Measurements from ENCODE around the gene PCSK4.
A peak's percentile ranks its signal among the peaks of the same experiment; 100 is the strongest.

The PCSK4 gene

GRCh38 chr19:1495051-1495798 lies 5.1 kb upstream of the PCSK4 start:
- Histone ChIP-seq H3K27ac (ENCODE audit: low read length) (no peak overlapping the region), H3K9ac (ENCODE audit: low read length in 2 of 2) (no peak overlapping the region), H3K36me3 (ENCODE audit: control insufficient read depth in 2 of 2, insufficient read depth in 2 of 2, low read length in 2 of 2) (no peaks in the 10 kb centered on the region), H3K4me3 (ENCODE audit: low read length in 2 of 2) (no peak overlapping the region), H3K27me3 (ENCODE audit: control insufficient read depth in 1 of 2, insufficient read depth in 2 of 2, low read length in 2 of 2) (peaks cover 19 to 23% of the 10 kb centered on the region in 2 donors), H3K9me3 (ENCODE audit: control insufficient read depth in 2 of 2, low read length in 2 of 2) (no peaks in the 10 kb centered on the region), H3K4me1 (ENCODE audit: control insufficient read depth, insufficient read depth, low read length) (peaks cover 11% of the 10 kb centered on the region)

GRCh38 chr19:1494115-1494815 lies 4.1 kb upstream of the PCSK4 start:
- H3K27me3 ChIP-seq (ENCODE audit: control insufficient read depth in 1 of 2, insufficient read depth in 2 of 2, low read length in 2 of 2): peaks cover 19 to 23% of the 10 kb centered on the region in 2 donors
- no peaks in the 10 kb centered on the region for H3K36me3 ChIP-seq (ENCODE audit: control insufficient read depth in 2 of 2, insufficient read depth in 2 of 2, low read length in 2 of 2)
- H3K27ac ChIP-seq (ENCODE audit: low read length): no peak overlapping the region
- peaks cover 19% of the 10 kb centered on the region for H3K4me1 ChIP-seq (ENCODE audit: control insufficient read depth, insufficient read depth, low read length)
- no peaks in the 10 kb centered on the region for H3K9me3 ChIP-seq (ENCODE audit: control insufficient read depth in 2 of 2, low read length in 2 of 2)
- H3K4me3 ChIP-seq (ENCODE audit: low read length in 2 of 2): no peak overlapping the region
- H3K9ac ChIP-seq (ENCODE audit: low read length in 2 of 2): no peak overlapping the region

- no peak overlapping the region for H3K4me3 ChIP-seq (ENCODE audit: low read length in 2 of 2)
- no peaks in the 10 kb centered on the region for H3K9me3 ChIP-seq (ENCODE audit: control insufficient read depth in 2 of 2, low read length in 2 of 2)
- H3K27ac ChIP-seq (ENCODE audit: low read length): no peak overlapping the region
- H3K4me1 ChIP-seq (ENCODE audit: control insufficient read depth, insufficient read depth, low read length): peaks cover 19% of the 10 kb centered on the region
- H3K36me3 ChIP-seq (ENCODE audit: control insufficient read depth in 2 of 2, insufficient read depth in 2 of 2, low read length in 2 of 2): no peaks in the 10 kb centered on the region
- H3K27me3 ChIP-seq (ENCODE audit: control insufficient read depth in 1 of 2, insufficient read depth in 2 of 2, low read length in 2 of 2): peaks cover 15 to 18% of the 10 kb centered on the region in 2 donors
- H3K9ac ChIP-seq (ENCODE audit: low read length in 2 of 2): no peak overlapping the region
Observed at GRCh38 chr19:1492474-1493006, 2.4 kb upstream of the PCSK4 start.

DNA sequence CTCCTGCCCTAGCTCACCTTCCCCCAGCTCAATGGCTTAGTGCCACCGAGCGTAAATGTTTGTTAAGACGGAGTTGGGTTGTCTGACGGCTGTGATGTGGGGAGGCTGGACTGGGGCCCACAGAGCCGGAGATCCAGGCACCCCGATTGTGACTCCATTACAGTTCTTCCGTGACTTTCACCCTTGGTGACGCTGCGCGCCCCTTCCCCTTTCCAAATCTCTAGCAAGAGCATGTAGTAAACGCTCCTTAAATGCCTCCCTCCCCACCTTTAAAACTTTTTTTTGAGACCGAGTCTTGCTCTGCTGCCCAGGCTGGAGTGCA lies 1.7 kb upstream of the PCSK4 start:
- no peak overlapping the region for H3K27ac ChIP-seq (ENCODE audit: low read length)
- H3K36me3 ChIP-seq (ENCODE audit: control insufficient read depth in 2 of 2, insufficient read depth in 2 of 2, low read length in 2 of 2): no peaks in the 10 kb centered on the region
- H3K9ac ChIP-seq (ENCODE audit: low read length in 2 of 2): no peak overlapping the region
- H3K4me3 ChIP-seq (ENCODE audit: low read length in 2 of 2): no peak overlapping the region
- peaks cover 19% of the 10 kb centered on the region for H3K4me1 ChIP-seq (ENCODE audit: control insufficient read depth, insufficient read depth, low read length)
- peaks cover 14 to 18% of the 10 kb centered on the region in 2 donors for H3K27me3 ChIP-seq (ENCODE audit: control insufficient read depth in 1 of 2, insufficient read depth in 2 of 2, low read length in 2 of 2)
- H3K9me3 ChIP-seq (ENCODE audit: control insufficient read depth in 2 of 2, low read length in 2 of 2): no peaks in the 10 kb centered on the region

- H3K9ac ChIP-seq (ENCODE audit: low read length in 2 of 2): peak within 1 kb of the TSS; percentile 63 to 71
- no peaks in the 10 kb centered on the region for H3K9me3 ChIP-seq (ENCODE audit: control insufficient read depth in 2 of 2, low read length in 2 of 2)
- peak within 1 kb of the TSS; percentile 53 for H3K27ac ChIP-seq (ENCODE audit: low read length)
- H3K4me3 ChIP-seq (ENCODE audit: low read length in 2 of 2): peak within 1 kb of the TSS; percentile 79 to 80
- H3K36me3 ChIP-seq (ENCODE audit: control insufficient read depth in 2 of 2, insufficient read depth in 2 of 2, low read length in 2 of 2): no peaks in the 10 kb centered on the region
- peaks cover 19% of the 10 kb centered on the region for H3K4me1 ChIP-seq (ENCODE audit: control insufficient read depth, insufficient read depth, low read length)
- peaks cover 13 to 14% of the 10 kb centered on the region in 2 donors for H3K27me3 ChIP-seq (ENCODE audit: control insufficient read depth in 1 of 2, insufficient read depth in 2 of 2, low read length in 2 of 2)
Observed at GRCh38 chr19:1491114-1491848, 1.1 kb upstream of the PCSK4 start, which contains the start of gene REEP6. REEP6 (plus strand) TSS chr19:1491181; CDS start chr19:1491270, 89 bp downstream.

DNA sequence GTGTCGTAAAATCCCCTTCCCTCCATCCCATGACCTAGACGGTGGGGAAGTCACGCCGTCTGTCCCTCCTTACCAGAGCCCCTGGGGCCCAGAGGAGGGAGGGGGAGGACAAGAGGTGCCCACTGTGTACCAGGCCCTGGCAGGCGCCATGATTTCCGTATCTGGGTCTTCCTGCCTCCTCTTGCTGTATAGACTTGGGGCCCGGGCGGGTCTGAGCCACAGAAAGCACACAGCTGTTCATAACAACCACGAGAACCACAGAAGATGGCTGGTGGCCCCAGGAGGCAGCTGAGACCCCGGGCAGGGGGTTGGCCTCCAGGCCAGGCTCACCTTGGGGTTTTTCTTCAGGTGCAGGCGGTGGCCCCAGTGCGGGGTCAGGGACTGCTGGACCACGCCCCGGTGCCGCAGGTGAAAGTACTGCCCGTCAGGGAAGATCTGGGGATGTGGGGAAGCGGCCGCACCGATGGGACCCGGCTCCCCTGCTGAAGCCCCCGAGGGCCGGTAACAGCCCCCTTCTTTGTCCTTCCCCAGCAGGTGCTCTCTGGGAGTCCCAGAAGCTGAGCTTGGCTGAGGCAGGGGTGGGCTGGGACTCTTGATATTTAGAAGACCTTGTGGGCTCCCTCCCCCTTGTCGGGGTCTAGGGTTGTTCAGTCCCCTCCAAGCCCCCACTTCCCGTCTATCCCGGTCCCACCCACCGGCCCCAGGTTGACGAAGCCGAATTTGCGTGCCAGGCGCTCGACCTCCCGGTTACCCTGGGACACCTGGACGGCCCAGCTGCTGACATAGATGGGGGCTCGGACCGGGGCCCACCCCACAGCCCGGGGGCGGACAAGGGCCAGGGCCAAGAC lies 463 bp downstream of the PCSK4 start:
- Histone ChIP-seq H3K36me3 (ENCODE audit: control insufficient read depth in 2 of 2, insufficient read depth in 2 of 2, low read length in 2 of 2) (no peaks in the 10 kb centered on the region), H3K4me3 (ENCODE audit: low read length in 2 of 2) (peak overlapping the region; percentile 79 to 80), H3K9me3 (ENCODE audit: control insufficient read depth in 2 of 2, low read length in 2 of 2) (no peaks in the 10 kb centered on the region), H3K27ac (ENCODE audit: low read length) (peak overlapping the region; percentile 53), H3K27me3 (ENCODE audit: control insufficient read depth in 1 of 2, insufficient read depth in 2 of 2, low read length in 2 of 2) (peaks cover 13 to 14% of the 10 kb centered on the region in 2 donors), H3K4me1 (ENCODE audit: control insufficient read depth, insufficient read depth, low read length) (peaks cover 19% of the 10 kb centered on the region), H3K9ac (ENCODE audit: low read length in 2 of 2) (peak overlapping the region; percentile 63 to 71)

DNA sequence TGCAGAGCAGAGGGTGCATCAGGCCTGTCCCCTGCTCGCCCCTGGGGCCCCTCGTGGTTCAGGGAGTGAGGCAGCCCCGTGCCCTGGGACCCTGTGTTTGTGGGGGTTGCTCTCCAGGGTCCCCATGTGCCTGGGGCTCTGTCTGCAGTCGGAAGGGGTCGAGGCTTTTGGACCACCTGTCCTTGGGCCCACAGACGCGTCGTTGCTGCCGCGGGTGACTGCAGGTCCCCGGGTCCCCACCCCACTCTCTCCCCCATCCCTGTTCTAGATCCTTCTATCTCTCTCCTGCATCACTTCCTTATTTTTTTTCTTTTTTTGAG lies 1.9 kb downstream of the PCSK4 start:
- Histone ChIP-seq H3K36me3 (ENCODE audit: control insufficient read depth in 2 of 2, insufficient read depth in 2 of 2, low read length in 2 of 2) (no peaks in the 10 kb centered on the region), H3K27ac (ENCODE audit: low read length) (no peak overlapping the region), H3K9ac (ENCODE audit: low read length in 2 of 2) (no peak overlapping the region), H3K9me3 (ENCODE audit: control insufficient read depth in 2 of 2, low read length in 2 of 2) (no peaks in the 10 kb centered on the region), H3K27me3 (ENCODE audit: control insufficient read depth in 1 of 2, insufficient read depth in 2 of 2, low read length in 2 of 2) (peaks cover 13 to 14% of the 10 kb centered on the region in 2 donors), H3K4me3 (ENCODE audit: low read length in 2 of 2) (no peak overlapping the region), H3K4me1 (ENCODE audit: control insufficient read depth, insufficient read depth, low read length) (peaks cover 19% of the 10 kb centered on the region)

- H3K36me3 ChIP-seq (ENCODE audit: control insufficient read depth in 2 of 2, insufficient read depth in 2 of 2, low read length in 2 of 2): no peaks in the 10 kb centered on the region
- no peaks in the 10 kb centered on the region for H3K9me3 ChIP-seq (ENCODE audit: control insufficient read depth in 2 of 2, low read length in 2 of 2)
- no peak overlapping the region for H3K9ac ChIP-seq (ENCODE audit: low read length in 2 of 2)
- H3K4me3 ChIP-seq (ENCODE audit: low read length in 2 of 2): no peak overlapping the region
- H3K27ac ChIP-seq (ENCODE audit: low read length): no peak overlapping the region
- H3K4me1 ChIP-seq (ENCODE audit: control insufficient read depth, insufficient read depth, low read length): peaks cover 19% of the 10 kb centered on the region
- peaks cover 10% of the 10 kb centered on the region in 2 donors for H3K27me3 ChIP-seq (ENCODE audit: control insufficient read depth in 1 of 2, insufficient read depth in 2 of 2, low read length in 2 of 2)
Observed at GRCh38 chr19:1487576-1488281, 2.4 kb downstream of the PCSK4 start.

DNA sequence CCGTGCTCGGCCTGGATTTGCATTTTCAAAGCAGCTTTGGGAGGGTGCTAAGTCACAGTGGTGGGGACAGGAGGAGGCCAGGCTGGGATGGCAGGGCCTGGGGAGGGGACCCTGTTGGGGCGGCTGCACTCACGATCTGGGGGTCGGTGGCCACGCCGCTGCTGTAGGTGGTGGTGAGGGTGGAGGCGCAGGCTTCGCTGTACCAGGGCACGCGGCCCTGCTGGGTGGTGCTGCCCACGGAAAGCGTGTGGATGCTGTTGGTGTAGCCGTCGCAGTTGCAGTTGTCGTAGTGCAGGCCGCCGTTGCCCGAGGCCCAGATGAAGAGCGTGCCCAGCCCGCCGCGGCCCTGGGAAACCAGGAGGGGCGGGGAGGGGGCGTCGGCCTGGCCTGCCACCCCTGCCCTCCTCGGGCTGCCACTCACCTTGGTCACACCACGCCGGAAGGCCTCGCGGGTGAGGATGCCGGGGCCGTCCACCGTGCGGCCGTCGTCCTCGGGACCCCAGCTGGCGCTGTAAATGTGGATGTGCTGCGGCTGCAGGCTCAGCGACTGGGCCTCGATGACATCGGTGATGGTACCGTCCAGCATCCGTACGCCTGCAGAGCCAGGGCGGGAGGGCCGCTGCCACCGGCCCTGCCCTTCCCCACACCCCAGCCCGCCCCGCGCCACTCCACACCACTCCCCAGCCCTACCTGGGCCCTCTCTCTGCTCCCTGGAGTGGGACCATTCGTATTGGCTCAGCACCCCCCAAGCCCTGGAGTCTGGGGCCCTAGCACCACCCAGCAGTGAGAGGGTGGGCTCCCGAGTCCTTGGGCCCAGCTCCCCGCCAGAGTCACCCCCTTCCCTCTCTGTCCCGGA lies 3.2 kb downstream of the PCSK4 start:
- H3K4me3 ChIP-seq (ENCODE audit: low read length in 2 of 2): no peak overlapping the region
- no peak overlapping the region for H3K27ac ChIP-seq (ENCODE audit: low read length)

More for the DNA sequence above, 3.2 kb downstream of the PCSK4 start:
- H3K36me3 ChIP-seq (ENCODE audit: control insufficient read depth in 2 of 2, insufficient read depth in 2 of 2, low read length in 2 of 2): no peaks in the 10 kb centered on the region
- peaks cover 4 to 5% of the 10 kb centered on the region in 2 donors for H3K27me3 ChIP-seq (ENCODE audit: control insufficient read depth in 1 of 2, insufficient read depth in 2 of 2, low read length in 2 of 2)
- H3K4me1 ChIP-seq (ENCODE audit: control insufficient read depth, insufficient read depth, low read length): peaks cover 19% of the 10 kb centered on the region
- no peaks in the 10 kb centered on the region for H3K9me3 ChIP-seq (ENCODE audit: control insufficient read depth in 2 of 2, low read length in 2 of 2)
- H3K9ac ChIP-seq (ENCODE audit: low read length in 2 of 2): no peak overlapping the region
